ENCODE measurements around the gene ZFP69B.

The ZFP69B gene

DNA sequence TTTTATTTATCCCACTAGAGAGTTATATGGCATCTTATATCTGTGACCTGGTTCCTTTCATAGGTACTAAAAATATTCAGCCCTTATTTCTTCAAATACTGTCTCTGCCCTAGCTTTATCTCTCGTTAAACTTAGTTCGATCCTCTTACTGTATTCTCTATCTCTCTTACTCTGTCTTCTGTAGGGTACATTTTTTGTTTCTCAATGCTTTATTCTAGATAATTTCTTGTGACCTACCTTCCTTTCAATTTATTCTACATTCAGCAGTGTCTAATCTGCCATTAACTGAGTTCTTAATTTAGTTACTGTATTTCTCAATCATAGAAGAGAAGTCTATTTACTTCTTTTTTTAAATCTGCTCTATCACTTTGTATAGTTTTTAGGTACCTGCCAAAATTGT, 25.0 kb downstream of the ZFP69B start:
- no peak overlapping the region for H4K5ac ChIP-seq (ENCODE audit: low read length)
- no peaks in the 10 kb centered on the region for H3K79me1 ChIP-seq (ENCODE audit: low read length)
- H3K4ac ChIP-seq (ENCODE audit: low read depth, low read length): no peak overlapping the region
- H4K8ac ChIP-seq (ENCODE audit: low read depth, low read length): no peak overlapping the region
- H3K27ac ChIP-seq (ENCODE audit: low read depth, low read length): no peak overlapping the region
- H3K18ac ChIP-seq (ENCODE audit: low read length): no peak overlapping the region
- H3K23ac ChIP-seq (ENCODE audit: low read length): no peak overlapping the region
- H3K56ac ChIP-seq (ENCODE audit: low read length): no peak overlapping the region
- no peaks in the 10 kb centered on the region for H3K27me3 ChIP-seq (ENCODE audit: insufficient read depth, low read length, poor library complexity)
- H3K36me3 ChIP-seq (ENCODE audit: control insufficient read depth, insufficient read depth, low read length): no peaks in the 10 kb centered on the region
- H2BK120ac ChIP-seq (ENCODE audit: low read depth, low read length): no peak overlapping the region
- no peak for DNase-seq
- H2BK15ac ChIP-seq (replicated peaks; ENCODE audit: low read depth): no peak overlapping the region
- H3K4me2 ChIP-seq (ENCODE audit: low read length): no peak overlapping the region
- WGBS (ENCODE audit: extremely low coverage, insufficient coverage, low lambda C conversion rate): no CpG with 5 or more reads among the region's 2 CpGs
- H2BK5ac ChIP-seq (ENCODE audit: low read length): no peak overlapping the region
- no peak overlapping the region for H3K4me3 ChIP-seq (ENCODE audit: low read length)
- no peak overlapping the region for H2AK5ac ChIP-seq (ENCODE audit: low read length)
- H3K4me1 ChIP-seq (ENCODE audit: control insufficient read depth, low read depth, low read length): peaks cover 2% of the 10 kb centered on the region
- no peaks in the 10 kb centered on the region for H3K79me2 ChIP-seq (ENCODE audit: control insufficient read depth, insufficient read depth, low read length)
- H3K9ac ChIP-seq (ENCODE audit: low read length): no peak overlapping the region

GRCh38 chr1:40476924-40477677, 26.8 kb downstream of the ZFP69B start, which contains the start of gene ZFP69:
ZFP69 (plus strand) TSS chr1:40477290; CDS start chr1:40479362, 2,072 bp downstream.
- Histone ChIP-seq H3K23ac (ENCODE audit: low read length) (peak within 1 kb of the TSS; percentile 29), H2BK120ac (ENCODE audit: low read depth, low read length) (no peak within 1 kb of the TSS), H2BK5ac (ENCODE audit: low read length) (no peak within 1 kb of the TSS), H3K79me1 (ENCODE audit: low read length) (no peaks in the 10 kb centered on the region), H3K4me3 (ENCODE audit: low read length) (peak within 1 kb of the TSS; percentile 75), H3K4me1 (ENCODE audit: control insufficient read depth, low read depth, low read length) (peaks cover 2% of the 10 kb centered on the region), H3K56ac (ENCODE audit: low read length) (peak within 1 kb of the TSS; percentile 92), H3K4me2 (ENCODE audit: low read length) (peak within 1 kb of the TSS; percentile 89), H2AK5ac (ENCODE audit: low read length) (no peak within 1 kb of the TSS), H2BK15ac (replicated peaks; ENCODE audit: low read depth) (no peak within 1 kb of the TSS), H4K5ac (ENCODE audit: low read length) (peak within 1 kb of the TSS; percentile 10), H3K79me2 (ENCODE audit: control insufficient read depth, insufficient read depth, low read length) (no peaks in the 10 kb centered on the region), H3K27me3 (ENCODE audit: insufficient read depth, low read length, poor library complexity) (no peaks in the 10 kb centered on the region), H3K18ac (ENCODE audit: low read length) (peak within 1 kb of the TSS; percentile 95), H3K27ac (ENCODE audit: low read depth, low read length) (no peak within 1 kb of the TSS), H3K36me3 (ENCODE audit: control insufficient read depth, insufficient read depth, low read length) (no peaks in the 10 kb centered on the region), H3K4ac (ENCODE audit: low read depth, low read length) (peak within 1 kb of the TSS; percentile 45), H4K8ac (ENCODE audit: low read depth, low read length) (peak within 1 kb of the TSS; percentile 96), H3K9ac (ENCODE audit: low read length) (peak within 1 kb of the TSS; percentile 84)
- peak; percentile 73 for DNase-seq
- WGBS (ENCODE audit: extremely low coverage, insufficient coverage, low lambda C conversion rate): no CpG with 5 or more reads among the region's 65 CpGs

DNA sequence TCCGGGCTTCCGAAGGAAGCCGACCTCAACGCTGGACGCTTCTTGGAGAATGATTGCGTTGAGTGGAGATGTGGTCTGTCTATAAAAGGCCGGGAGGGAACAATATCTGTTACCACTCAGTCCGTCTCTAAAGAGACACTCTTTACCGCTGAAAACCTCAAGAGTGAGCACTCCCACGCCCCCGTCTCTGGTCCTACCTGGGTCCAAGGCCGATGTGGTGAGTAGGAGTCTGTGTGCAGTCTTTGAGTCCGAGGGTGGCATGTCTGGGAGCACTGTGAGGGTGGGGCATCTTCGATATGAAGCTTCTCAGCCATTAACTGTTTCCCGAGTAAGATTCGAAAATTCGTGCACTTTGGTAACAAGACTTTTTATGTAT, 27.4 kb downstream of the ZFP69B start:
- H2BK15ac ChIP-seq (replicated peaks; ENCODE audit: low read depth): no peak overlapping the region
- peaks cover 2% of the 10 kb centered on the region for H3K4me1 ChIP-seq (ENCODE audit: control insufficient read depth, low read depth, low read length)
- DNase-seq: no peak
- H3K4me2 ChIP-seq (ENCODE audit: low read length): peak overlapping the region; percentile 89
- peak overlapping the region; percentile 84 for H3K9ac ChIP-seq (ENCODE audit: low read length)
- no peaks in the 10 kb centered on the region for H3K79me2 ChIP-seq (ENCODE audit: control insufficient read depth, insufficient read depth, low read length)
- peak overlapping the region; percentile 75 for H3K4me3 ChIP-seq (ENCODE audit: low read length)
- H3K79me1 ChIP-seq (ENCODE audit: low read length): no peaks in the 10 kb centered on the region
- peak overlapping the region; percentile 92 for H3K56ac ChIP-seq (ENCODE audit: low read length)
- H4K5ac ChIP-seq (ENCODE audit: low read length): no peak overlapping the region
- H3K27me3 ChIP-seq (ENCODE audit: insufficient read depth, low read length, poor library complexity): no peaks in the 10 kb centered on the region
- no peak overlapping the region for H2AK5ac ChIP-seq (ENCODE audit: low read length)
- no peak overlapping the region for H3K4ac ChIP-seq (ENCODE audit: low read depth, low read length)
- no CpG with 5 or more reads among the region's 17 CpGs for WGBS (ENCODE audit: extremely low coverage, insufficient coverage, low lambda C conversion rate)
- no peaks in the 10 kb centered on the region for H3K36me3 ChIP-seq (ENCODE audit: control insufficient read depth, insufficient read depth, low read length)
- H3K23ac ChIP-seq (ENCODE audit: low read length): peak overlapping the region; percentile 29
- no peak overlapping the region for H2BK120ac ChIP-seq (ENCODE audit: low read depth, low read length)
- peak overlapping the region; percentile 95 for H3K18ac ChIP-seq (ENCODE audit: low read length)
- no peak overlapping the region for H3K27ac ChIP-seq (ENCODE audit: low read depth, low read length)
- peak overlapping the region; percentile 60 for H4K8ac ChIP-seq (ENCODE audit: low read depth, low read length)
- no peak overlapping the region for H2BK5ac ChIP-seq (ENCODE audit: low read length)

DNA sequence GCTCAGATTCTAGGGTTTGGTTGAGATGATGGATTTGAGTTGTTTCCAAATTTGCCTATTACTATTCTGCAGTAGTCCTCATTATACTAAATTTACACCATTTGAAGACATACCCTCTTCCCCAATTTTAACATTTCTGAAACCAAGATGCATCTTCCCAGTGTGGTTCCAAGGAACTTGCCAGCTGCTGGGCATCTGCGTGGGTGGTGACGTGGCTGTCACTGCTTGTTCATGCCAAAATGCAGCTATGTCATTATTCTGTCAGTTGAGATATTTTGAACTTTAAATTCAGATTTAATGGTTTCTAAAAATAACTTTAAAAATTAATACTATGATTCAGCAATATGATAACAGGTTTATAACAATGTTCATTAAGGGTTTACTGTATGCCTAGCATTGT, 28.0 kb downstream of the ZFP69B start:
- Histone ChIP-seq H3K4me3 (ENCODE audit: low read length) (no peak overlapping the region), H2BK120ac (ENCODE audit: low read depth, low read length) (no peak overlapping the region), H3K9ac (ENCODE audit: low read length) (no peak overlapping the region), H3K23ac (ENCODE audit: low read length) (no peak overlapping the region), H3K36me3 (ENCODE audit: control insufficient read depth, insufficient read depth, low read length) (no peaks in the 10 kb centered on the region), H3K4me2 (ENCODE audit: low read length) (no peak overlapping the region), H3K4me1 (ENCODE audit: control insufficient read depth, low read depth, low read length) (peaks cover 2% of the 10 kb centered on the region), H3K4ac (ENCODE audit: low read depth, low read length) (no peak overlapping the region), H2BK5ac (ENCODE audit: low read length) (no peak overlapping the region), H2AK5ac (ENCODE audit: low read length) (no peak overlapping the region), H2BK15ac (replicated peaks; ENCODE audit: low read depth) (no peak overlapping the region), H4K5ac (ENCODE audit: low read length) (no peak overlapping the region), H3K18ac (ENCODE audit: low read length) (no peak overlapping the region), H3K27me3 (ENCODE audit: insufficient read depth, low read length, poor library complexity) (no peaks in the 10 kb centered on the region), H3K79me1 (ENCODE audit: low read length) (no peaks in the 10 kb centered on the region), H3K56ac (ENCODE audit: low read length) (no peak overlapping the region), H3K79me2 (ENCODE audit: control insufficient read depth, insufficient read depth, low read length) (no peaks in the 10 kb centered on the region), H4K8ac (ENCODE audit: low read depth, low read length) (no peak overlapping the region), H3K27ac (ENCODE audit: low read depth, low read length) (no peak overlapping the region)
- WGBS (ENCODE audit: extremely low coverage, insufficient coverage, low lambda C conversion rate): no CpG with 5 or more reads among the region's 2 CpGs
- DNase-seq: no peak

GRCh38 chr1:40479156-40479555, 28.9 kb downstream of the ZFP69B start:
- no peak overlapping the region for H4K5ac ChIP-seq (ENCODE audit: low read length)
- no peak overlapping the region for H3K27ac ChIP-seq (ENCODE audit: low read depth, low read length)
- H2BK120ac ChIP-seq (ENCODE audit: low read depth, low read length): no peak overlapping the region
- WGBS (ENCODE audit: extremely low coverage, insufficient coverage, low lambda C conversion rate): no CpG with 5 or more reads among the region's 4 CpGs
- no peak overlapping the region for H2BK15ac ChIP-seq (replicated peaks; ENCODE audit: low read depth)
- no peak overlapping the region for H3K23ac ChIP-seq (ENCODE audit: low read length)
- H3K79me2 ChIP-seq (ENCODE audit: control insufficient read depth, insufficient read depth, low read length): no peaks in the 10 kb centered on the region
- no peak overlapping the region for H2AK5ac ChIP-seq (ENCODE audit: low read length)
- H3K36me3 ChIP-seq (ENCODE audit: control insufficient read depth, insufficient read depth, low read length): no peaks in the 10 kb centered on the region
- peaks cover 2% of the 10 kb centered on the region for H3K4me1 ChIP-seq (ENCODE audit: control insufficient read depth, low read depth, low read length)
- DNase-seq: no peak
- H4K8ac ChIP-seq (ENCODE audit: low read depth, low read length): no peak overlapping the region
- no peak overlapping the region for H3K4ac ChIP-seq (ENCODE audit: low read depth, low read length)
- H3K4me3 ChIP-seq (ENCODE audit: low read length): no peak overlapping the region
- no peak overlapping the region for H3K9ac ChIP-seq (ENCODE audit: low read length)
- no peaks in the 10 kb centered on the region for H3K27me3 ChIP-seq (ENCODE audit: insufficient read depth, low read length, poor library complexity)
- no peak overlapping the region for H3K18ac ChIP-seq (ENCODE audit: low read length)
- H3K56ac ChIP-seq (ENCODE audit: low read length): no peak overlapping the region
- no peaks in the 10 kb centered on the region for H3K79me1 ChIP-seq (ENCODE audit: low read length)
- H3K4me2 ChIP-seq (ENCODE audit: low read length): no peak overlapping the region
- H2BK5ac ChIP-seq (ENCODE audit: low read length): no peak overlapping the region

Measured in mesendoderm (in vitro differentiated cells).